Neuronal stem cell (in vitro differentiated cells): Measurements from ENCODE around the gene BUD31.
"Not testable (repeated sequence)": the region's sequence is repeated elsewhere in the genome, so short reads cannot be mapped to it uniquely, and the experiment has no call there.

ENCODE experiments used
- DNase-seq: peaks from one replicate; pipeline ENCODE4 v3.0.0-alpha.2; 2013; ENCODE audit warnings: low spot score
- H2AFZ ChIP-seq: one replicate; pipeline ENCODE4 v1.6.1; 2013; ENCODE audit warnings: mild to moderate bottlenecking, low read length, inconsistent platforms
- H2AK5ac ChIP-seq: 2 replicates; pipeline ENCODE4 v1.6.1; 2013; ENCODE audit warnings: low read depth, mild to moderate bottlenecking, inconsistent platforms, low read length, moderate library complexity, mixed read lengths
- H2BK120ac ChIP-seq: 2 replicates; pipeline ENCODE4 v1.6.1; 2013; ENCODE audit warnings: low read depth, mild to moderate bottlenecking, inconsistent platforms, low read length, moderate library complexity, mixed read lengths
- H2BK12ac ChIP-seq: one replicate; pipeline ENCODE4 v1.6.1; 2013; ENCODE audit warnings: low read length, inconsistent platforms
- H2BK15ac ChIP-seq: 2 replicates; pipeline ENCODE4 v1.6.1; 2013; ENCODE audit warnings: mild to moderate bottlenecking, low read length, inconsistent platforms, mixed read lengths
- H2BK5ac ChIP-seq: one replicate; pipeline ENCODE4 v1.6.1; 2013; ENCODE audit warnings: inconsistent platforms, mild to moderate bottlenecking, low read length, moderate library complexity
- H3K14ac ChIP-seq: one replicate; pipeline ENCODE4 v1.6.1; 2013; ENCODE audit warnings: low read length, inconsistent platforms
- H3K18ac ChIP-seq: 2 replicates; pipeline ENCODE4 v1.6.1; 2013; ENCODE audit warnings: low read length, inconsistent platforms
- H3K23ac ChIP-seq: 2 replicates; pipeline ENCODE4 v1.6.1; 2013; ENCODE audit warnings: low read depth, mild to moderate bottlenecking, mixed read lengths, low read length, inconsistent platforms; ENCODE audit not compliant: poor library complexity
- H3K27ac ChIP-seq: replicated peaks from 3 replicates; pipeline ENCODE4 v1.5.1; 2013; ENCODE audit warnings: low read length, inconsistent platforms
- H3K27me3 ChIP-seq, 3 experiments: 2 replicates each; pipeline ENCODE4 v1.6.1; 2013; ENCODE audit warnings: low read length in 3 of 3, mild to moderate bottlenecking in 2 of 3, inconsistent platforms in 1 of 3, low read depth in 1 of 3, mixed read lengths in 1 of 3, moderate library complexity in 1 of 3; ENCODE audit not compliant: control insufficient read depth in 3 of 3, insufficient read depth in 3 of 3
- H3K36me3 ChIP-seq, 2 donors: replicated peaks in 1 of 2; 2 replicates each; pipeline ENCODE4 v1.6.1; 2013; ENCODE audit warnings: low read length in 2 of 2; ENCODE audit not compliant: control insufficient read depth in 2 of 2, insufficient read depth in 2 of 2
- H3K4ac ChIP-seq: 2 replicates; pipeline ENCODE4 v1.6.1; 2013; ENCODE audit warnings: inconsistent platforms, mild to moderate bottlenecking, low read length, moderate library complexity
- H3K4me1 ChIP-seq, 2 donors: 1 replicate in 1 of 2; 2 replicates in 1 of 2; pipeline ENCODE4 v1.6.1; 2013; ENCODE audit warnings: low read length in 2 of 2, low read depth in 1 of 2; ENCODE audit not compliant: control insufficient read depth in 2 of 2, insufficient read depth in 1 of 2
- H3K4me2 ChIP-seq: one replicate; pipeline ENCODE4 v1.6.1; 2013; ENCODE audit warnings: mild to moderate bottlenecking, low read length, inconsistent platforms; ENCODE audit not compliant: insufficient read depth, poor library complexity, severe bottlenecking
- H3K4me3 ChIP-seq, 2 donors: 2 replicates each; pipeline ENCODE4 v1.5.1; 2013; ENCODE audit warnings: low read length in 2 of 2, mild to moderate bottlenecking in 2 of 2, inconsistent platforms in 1 of 2, moderate library complexity in 1 of 2
- H3K79me1 ChIP-seq: one replicate; pipeline ENCODE4 v1.6.1; 2013; ENCODE audit warnings: low read depth, mild to moderate bottlenecking, inconsistent platforms, low read length, moderate library complexity
- H3K9ac ChIP-seq: one replicate; pipeline ENCODE4 v1.6.1; 2013; ENCODE audit warnings: mild to moderate bottlenecking, low read depth, low read length, inconsistent platforms; ENCODE audit not compliant: poor library complexity
- H3K9me3 ChIP-seq, 2 donors: replicated peaks in 1 of 2; 2 replicates each; pipeline versions ENCODE3 to v1.6.1; 2013; ENCODE audit warnings: low read length in 2 of 2, mild to moderate bottlenecking in 2 of 2, inconsistent platforms in 1 of 2, low read depth in 1 of 2, mixed read lengths in 1 of 2, moderate library complexity in 1 of 2; ENCODE audit not compliant: control insufficient read depth in 2 of 2, insufficient read depth in 1 of 2
- H4K8ac ChIP-seq: one replicate; pipeline ENCODE4 v1.6.1; 2013; ENCODE audit warnings: low read depth, mild to moderate bottlenecking, inconsistent platforms, low read length, moderate library complexity
- H4K91ac ChIP-seq: one replicate; pipeline ENCODE4 v1.6.1; 2013; ENCODE audit warnings: low read length, low read depth, mild to moderate bottlenecking, inconsistent platforms; ENCODE audit not compliant: poor library complexity
- WGBS, 2 donors: extraction: QIAGEN DNeasy Blood & Tissue Kit; methylation state at CpG; one replicate each; pipeline ENCODE4 v1.1.7; 2013; ENCODE audit warnings: missing lambda C conversion rate in 2 of 2, mixed read lengths in 1 of 2; ENCODE audit not compliant: insufficient read length in 2 of 2, insufficient replicate concordance in 1 of 2; ENCODE audit errors: extremely low coverage in 2 of 2; 5-methylcytosine and 5-hydroxymethylcytosine counted together

Gene BUD31

GRCh38 chr7:99410635-99411034, 1.9 kb downstream of the BUD31 start:
- H3K9ac ChIP-seq = no peak overlapping the region
- no peaks in the 10 kb centered on the region for H3K27me3 ChIP-seq
- peaks cover 14% of the 10 kb centered on the region for H3K79me1 ChIP-seq
- no peak overlapping the region for H2AFZ ChIP-seq
- H2BK5ac ChIP-seq = no peak overlapping the region
- peaks cover 2 to 18% of the 10 kb centered on the region in 2 donors for H3K4me1 ChIP-seq
- no peak overlapping the region for H3K4me2 ChIP-seq
- WGBS, 2 donors = no CpG with 5 or more reads among the region's 2 CpGs
- H3K36me3 ChIP-seq = peaks cover 20 to 58% of the 10 kb centered on the region in 2 donors
- no peak overlapping the region for H4K8ac ChIP-seq
- H3K4me3 ChIP-seq = no peak overlapping the region
- no peak overlapping the region for H3K14ac ChIP-seq
- H2AK5ac ChIP-seq = no peak overlapping the region
- no peak overlapping the region for H3K23ac ChIP-seq
- H3K18ac ChIP-seq = no peak overlapping the region
- no peak overlapping the region for H4K91ac ChIP-seq
- no peak overlapping the region for H2BK15ac ChIP-seq
- H3K4ac ChIP-seq = no peak overlapping the region
- no peak overlapping the region for H3K27ac ChIP-seq
- DNase-seq = no peak
- H3K9me3 ChIP-seq = no peaks in the 10 kb centered on the region
- H2BK120ac ChIP-seq = no peak overlapping the region
- H2BK12ac ChIP-seq = no peak overlapping the region

- WGBS, 2 donors = no CpG with 5 or more reads among the region's 17 CpGs
- H3K9me3 ChIP-seq, H4K91ac ChIP-seq, H4K8ac ChIP-seq, DNase-seq, H3K4me2 ChIP-seq, H2AFZ ChIP-seq, H3K4me3 ChIP-seq, H3K18ac ChIP-seq, H2BK15ac ChIP-seq, H3K14ac ChIP-seq, H3K27me3 ChIP-seq, H3K4ac ChIP-seq, H2BK120ac ChIP-seq, H2AK5ac ChIP-seq, H3K4me1 ChIP-seq, H3K79me1 ChIP-seq, H2BK5ac ChIP-seq, H3K23ac ChIP-seq, H3K27ac ChIP-seq, H3K9ac ChIP-seq, H2BK12ac ChIP-seq: not testable (repeated sequence)
- peaks cover 51 to 97% of the 10 kb centered on the region in 2 donors for H3K36me3 ChIP-seq
Measured at GRCh38 chr7:99415513-99416127, 6.9 kb downstream of the BUD31 start.

DNA sequence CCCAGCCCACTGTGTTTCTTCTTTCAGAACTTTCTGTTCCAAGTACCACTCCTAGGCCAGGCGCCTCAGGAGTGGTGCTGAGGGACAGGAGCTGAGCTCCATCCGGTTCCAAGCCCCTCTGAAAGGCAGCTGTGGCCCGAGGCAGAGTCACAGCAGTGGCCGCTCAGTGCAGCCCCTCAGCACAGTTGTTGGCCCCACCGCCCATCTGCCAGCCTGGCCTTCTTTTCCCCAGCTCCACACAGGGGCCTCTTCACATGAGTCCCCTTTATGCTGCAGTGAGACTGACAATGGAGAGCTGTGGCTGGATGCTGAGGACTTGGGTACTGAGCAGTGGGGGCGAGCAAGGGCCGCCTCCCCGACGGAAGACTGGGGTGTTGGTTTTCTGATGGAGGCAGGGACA, 9.5 kb downstream of the BUD31 start:
- H3K14ac ChIP-seq = no peak overlapping the region
- no peak overlapping the region for H3K23ac ChIP-seq
- no peak overlapping the region for H3K4me2 ChIP-seq
- H4K91ac ChIP-seq = no peak overlapping the region
- H3K27ac ChIP-seq = no peak overlapping the region
- peaks cover 5% of the 10 kb centered on the region for H3K79me1 ChIP-seq
- H3K27me3 ChIP-seq = no peaks in the 10 kb centered on the region
- no peaks in the 10 kb centered on the region for H3K4me1 ChIP-seq
- no peak overlapping the region for H2BK15ac ChIP-seq
- H2BK12ac ChIP-seq = no peak overlapping the region
- H3K18ac ChIP-seq = no peak overlapping the region
- H3K4ac ChIP-seq = no peak overlapping the region
- no peak for DNase-seq
- H3K9ac ChIP-seq = no peak overlapping the region
- WGBS, 2 donors = no CpG with 5 or more reads among the region's 9 CpGs
- H3K4me3 ChIP-seq = no peak overlapping the region
- no peak overlapping the region for H2AFZ ChIP-seq
- no peaks in the 10 kb centered on the region for H3K9me3 ChIP-seq
- no peak overlapping the region for H2BK120ac ChIP-seq
- no peak overlapping the region for H2AK5ac ChIP-seq
- no peak overlapping the region for H4K8ac ChIP-seq
- no peak overlapping the region for H2BK5ac ChIP-seq
- peaks cover 47 to 96% of the 10 kb centered on the region in 2 donors for H3K36me3 ChIP-seq

DNA sequence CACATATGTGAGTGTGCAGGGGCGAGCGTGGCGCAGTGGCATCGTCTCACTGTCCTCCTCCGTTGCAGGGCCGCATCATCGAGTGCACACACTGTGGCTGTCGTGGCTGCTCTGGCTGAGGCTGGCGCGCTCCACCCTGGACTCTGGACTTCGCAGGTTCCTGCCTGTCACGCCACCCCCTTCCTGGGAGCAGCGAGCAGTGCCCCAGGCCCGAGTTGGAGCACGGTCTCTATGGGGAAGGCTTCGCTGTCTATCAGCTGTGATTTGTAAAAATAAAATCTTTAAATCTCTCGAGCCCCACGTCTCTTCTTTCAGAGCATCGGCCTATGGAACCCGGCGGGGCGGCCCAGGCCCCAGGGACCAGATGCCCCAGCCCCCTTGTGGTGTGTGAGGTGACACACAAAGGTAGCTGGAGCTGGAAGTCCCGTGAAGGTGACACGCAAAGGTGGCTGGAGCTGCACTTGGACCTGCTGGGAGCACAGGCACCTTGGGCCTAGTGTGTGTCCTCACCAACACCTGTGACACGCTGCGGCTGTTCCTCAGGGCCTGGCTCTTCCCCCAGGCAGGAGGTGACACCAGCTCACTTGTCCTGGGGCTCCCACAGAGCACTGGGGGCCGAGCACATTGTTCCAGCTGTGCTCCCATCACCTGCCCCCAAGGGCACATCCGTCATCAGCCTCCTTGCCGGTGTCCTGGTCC, 10.7 kb downstream of the BUD31 start:
- Histone ChIP-seq H3K79me1 (peaks cover 5% of the 10 kb centered on the region), H2AK5ac (no peak overlapping the region), H3K36me3 (peaks cover 58 to 96% of the 10 kb centered on the region in 2 donors), H4K91ac (no peak overlapping the region), H3K18ac (no peak overlapping the region), H2BK5ac (no peak overlapping the region), H2BK15ac (no peak overlapping the region), H3K4ac (no peak overlapping the region), H3K27me3 (no peaks in the 10 kb centered on the region), H3K23ac (no peak overlapping the region), H4K8ac (no peak overlapping the region), H3K9me3 (no peaks in the 10 kb centered on the region), H3K27ac (peak overlapping the region; percentile 22), H2BK12ac (no peak overlapping the region), H3K9ac (no peak overlapping the region), H2BK120ac (no peak overlapping the region), H3K4me2 (no peak overlapping the region), H3K4me3 (no peak overlapping the region), H2AFZ (no peak overlapping the region), H3K4me1 (no peaks in the 10 kb centered on the region), H3K14ac (no peak overlapping the region)
- WGBS, 2 donors = no CpG with 5 or more reads among the region's 29 CpGs
- DNase-seq = no peak
